ENCODE data around the gene SSR4.

Gene SSR4

DNA sequence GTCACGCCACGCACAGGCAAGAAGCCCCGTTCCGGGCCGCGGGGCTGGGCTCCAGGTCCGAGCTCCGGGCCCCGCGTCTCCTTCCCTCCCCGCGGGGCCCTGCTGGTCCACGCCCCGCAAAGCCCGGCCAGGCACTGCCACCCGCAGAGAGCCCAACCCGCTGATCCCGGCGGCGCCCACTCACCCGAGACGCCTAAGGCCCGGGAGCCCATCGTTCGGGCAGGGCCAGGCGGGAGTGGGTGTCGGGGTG is 35.0 kb downstream of the SSR4 start:
- TF ChIP-seq FOXK2 (IDR thresholded peaks at IDR 0.05) (no peak), CTBP1 (IDR thresholded peaks at IDR 0.05; ENCODE audit: borderline replicate concordance) (no peak), SP1 (IDR thresholded peaks at IDR 0.05) (no peak), ZNF384 (IDR thresholded peaks at IDR 0.05) (no peak)
- ChIA-PET CTCF (no interaction called here), POLR2A (no interaction called here)
- peak; percentile 16 for DNase-seq (ENCODE audit: extremely low spot score)

DNA sequence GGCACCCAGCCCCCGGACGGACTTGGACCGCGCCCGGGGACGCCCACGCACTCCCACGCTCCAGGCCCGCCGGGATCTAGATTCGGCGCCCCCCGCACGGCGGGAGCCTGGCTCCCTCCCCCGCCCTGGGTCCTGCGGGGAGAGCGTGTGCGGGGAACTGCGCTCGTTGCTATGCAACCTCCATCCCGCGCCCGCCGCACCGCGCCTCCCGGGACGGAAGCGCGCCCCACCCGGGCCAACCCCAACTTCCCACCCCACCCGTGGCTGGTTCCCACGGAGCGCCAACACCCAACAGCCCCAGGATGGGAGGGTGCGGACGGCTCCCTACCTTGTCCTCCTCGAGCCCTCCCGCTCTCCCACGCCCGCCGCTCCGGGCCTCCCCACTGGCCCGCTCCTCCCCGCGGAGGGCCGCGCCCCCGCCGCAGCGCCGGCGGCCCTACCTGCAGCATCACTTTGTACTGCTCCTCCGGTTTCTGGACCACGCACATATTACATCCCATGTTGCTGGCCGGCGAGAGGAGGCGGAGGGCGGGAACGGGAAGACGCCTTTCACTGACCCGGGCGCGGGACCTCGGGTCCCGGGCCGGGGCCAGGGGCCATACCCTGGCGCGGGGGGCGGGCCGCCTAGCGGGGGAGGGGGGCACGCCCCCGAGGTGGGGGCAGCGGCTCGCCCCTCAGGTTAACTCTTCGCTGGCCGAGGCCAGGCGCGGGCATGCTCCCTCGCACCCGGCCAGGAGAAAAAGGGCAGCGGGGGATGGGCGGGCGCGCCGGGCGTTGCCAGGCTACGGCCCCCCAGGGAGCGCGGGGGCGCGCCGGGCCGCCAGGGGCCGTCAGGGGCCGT is 35.6 kb downstream of the SSR4 start, which contains the start of gene PDZD4:
PDZD4 (minus strand) TSS at position 746 of the 841 bp plus-strand sequence; CDS start at position 500, 246 bp downstream.
- ChIA-PET POLR2A (no interaction called here), CTCF (no interaction called here)
- DNase-seq (ENCODE audit: extremely low spot score), result peak; percentile 47
- TF ChIP-seq ELF4 (IDR thresholded peaks at IDR 0.05) (no peak), SP1 (IDR thresholded peaks at IDR 0.05) (no peak), ARNT (IDR thresholded peaks at IDR 0.05) (no peak)

DNA sequence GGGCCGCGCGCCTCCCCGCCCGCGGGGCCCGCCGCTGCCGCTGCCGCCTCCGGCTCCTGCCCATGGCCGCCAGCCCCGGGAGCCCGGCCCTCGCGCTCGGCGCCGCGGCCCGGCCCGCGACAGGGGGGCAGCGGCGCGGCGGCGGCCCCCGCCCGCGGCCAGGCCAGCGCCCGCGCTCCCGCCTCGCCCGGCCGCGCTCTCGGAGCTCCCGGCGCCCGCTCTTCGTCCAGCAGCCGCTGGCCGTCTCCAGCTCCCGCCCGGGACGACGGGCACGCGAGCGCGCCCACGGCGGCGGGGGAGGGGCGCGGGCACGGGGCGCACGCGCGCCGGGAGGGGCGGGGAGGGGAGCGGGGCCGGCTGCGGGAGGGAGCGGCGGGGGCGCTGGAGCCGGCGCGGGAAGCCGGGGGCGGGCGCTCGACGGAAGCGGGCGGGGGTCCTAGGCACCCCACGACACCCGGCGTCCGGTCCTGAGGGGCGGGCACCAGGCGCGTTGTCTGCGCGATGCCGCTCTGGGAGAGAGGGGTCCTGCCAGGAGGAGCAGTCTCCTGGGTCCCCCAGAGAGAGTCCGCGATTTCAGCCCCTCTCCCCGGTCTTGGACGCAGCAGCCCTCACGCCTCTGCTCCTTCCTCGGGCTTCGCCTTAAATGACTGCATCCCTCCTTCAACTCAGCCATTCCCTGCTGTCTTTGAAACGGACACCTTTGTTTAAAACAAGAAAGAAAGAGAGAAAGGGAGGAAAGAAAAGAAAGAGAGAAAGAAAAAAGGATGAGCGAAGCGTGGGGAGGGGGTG is 36.4 kb downstream of the SSR4 start:
- no peak for TF ChIP-seq ELF4 (IDR thresholded peaks at IDR 0.05)
- TF ChIP-seq, protein P1, sequence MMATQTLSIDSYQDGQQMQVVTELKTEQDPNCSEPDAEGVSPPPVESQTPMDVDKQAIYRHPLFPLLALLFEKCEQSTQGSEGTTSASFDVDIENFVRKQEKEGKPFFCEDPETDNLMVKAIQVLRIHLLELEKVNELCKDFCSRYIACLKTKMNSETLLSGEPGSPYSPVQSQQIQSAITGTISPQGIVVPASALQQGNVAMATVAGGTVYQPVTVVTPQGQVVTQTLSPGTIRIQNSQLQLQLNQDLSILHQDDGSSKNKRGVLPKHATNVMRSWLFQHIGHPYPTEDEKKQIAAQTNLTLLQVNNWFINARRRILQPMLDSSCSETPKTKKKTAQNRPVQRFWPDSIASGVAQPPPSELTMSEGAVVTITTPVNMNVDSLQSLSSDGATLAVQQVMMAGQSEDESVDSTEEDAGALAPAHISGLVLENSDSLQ (IDR thresholded peaks at IDR 0.05), result no peak
- no peak for TF ChIP-seq NFRKB (IDR thresholded peaks at IDR 0.05)
- no peak for TF ChIP-seq BHLHE40 (IDR thresholded peaks at IDR 0.05; ENCODE audit: borderline replicate concordance)
- no peak for TF ChIP-seq TARDBP (IDR thresholded peaks at IDR 0.05)
- TF ChIP-seq FOXK2 (IDR thresholded peaks at IDR 0.05), result no peak
- TF ChIP-seq L3MBTL2 (conservative IDR thresholded peaks at IDR 0.05), result no peak
- TF ChIP-seq ARNT (IDR thresholded peaks at IDR 0.05), result no peak
- no peak for DNase-seq (ENCODE audit: extremely low spot score)
- POLR2A ChIA-PET, result no interaction called here
- CTCF ChIA-PET, result no interaction called here

DNA sequence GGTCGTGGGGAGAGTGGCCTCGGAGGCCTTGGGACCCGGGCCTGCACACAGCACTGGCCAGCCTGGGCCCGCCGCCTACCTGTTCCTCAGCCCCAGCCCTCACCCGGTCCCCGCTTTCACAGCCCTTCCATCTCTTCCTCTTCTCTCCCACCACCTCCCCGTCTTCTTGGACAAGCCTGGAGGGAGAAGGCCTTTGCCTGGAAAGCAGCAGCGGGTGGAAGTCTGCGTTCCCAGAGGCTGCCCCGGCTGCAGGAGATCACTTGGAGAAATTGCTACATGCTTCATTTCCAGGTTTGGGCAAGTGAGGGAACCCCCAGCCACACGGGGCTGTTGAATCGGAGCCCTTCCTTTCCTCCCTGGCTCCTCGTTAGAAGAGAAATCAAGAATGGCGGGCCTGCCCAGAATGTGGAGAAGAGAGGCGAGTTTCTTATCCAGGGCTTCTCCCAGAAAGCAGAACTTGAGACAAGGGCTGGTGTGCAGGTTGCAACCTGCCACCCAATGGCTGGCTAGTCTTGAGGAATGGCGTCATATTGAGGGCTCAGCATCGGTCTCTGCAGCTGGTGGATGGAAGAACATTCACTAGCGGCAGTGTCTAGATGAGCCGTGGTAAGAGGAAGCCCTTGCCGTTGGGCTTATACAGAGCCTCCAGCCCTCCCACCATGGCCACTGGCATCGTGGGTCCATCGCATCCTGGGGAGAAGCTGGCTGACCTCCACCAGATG is 37.1 kb downstream of the SSR4 start:
- no peak for TF ChIP-seq L3MBTL2 (conservative IDR thresholded peaks at IDR 0.05)
- TF ChIP-seq FOXM1 (IDR thresholded peaks at IDR 0.05; ENCODE audit: borderline replicate concordance), result no peak
- no peak for TF ChIP-seq ARNT (IDR thresholded peaks at IDR 0.05)
- TF ChIP-seq LEF1 (IDR thresholded peaks at IDR 0.05; ENCODE audit: borderline replicate concordance), result no peak
- TF ChIP-seq, protein P1 (IDR thresholded peaks at IDR 0.05), result no peak
- TF ChIP-seq BHLHE40 (IDR thresholded peaks at IDR 0.05; ENCODE audit: borderline replicate concordance), result no peak
- TF ChIP-seq FOXA1 (IDR thresholded peaks at IDR 0.05), result no peak
- no peak for TF ChIP-seq TARDBP (IDR thresholded peaks at IDR 0.05)
- no peak for TF ChIP-seq CTBP1 (IDR thresholded peaks at IDR 0.05; ENCODE audit: borderline replicate concordance)
- TF ChIP-seq NFRKB (IDR thresholded peaks at IDR 0.05), result no peak
- no peak for TF ChIP-seq HDGF (IDR thresholded peaks at IDR 0.05; ENCODE audit: borderline replicate concordance)
- no peak for TF ChIP-seq SP1 (IDR thresholded peaks at IDR 0.05)
- no peak for TF ChIP-seq FOXK2 (IDR thresholded peaks at IDR 0.05)
- no peak for TF ChIP-seq SUZ12 (IDR thresholded peaks at IDR 0.05)
- TF ChIP-seq ELF4 (IDR thresholded peaks at IDR 0.05), result no peak
- no peak for TF ChIP-seq ZNF384 (IDR thresholded peaks at IDR 0.05)
- CTCF ChIA-PET, result no interaction called here
- POLR2A ChIA-PET, result no interaction called here
- DNase-seq (ENCODE audit: extremely low spot score), result no peak

DNA sequence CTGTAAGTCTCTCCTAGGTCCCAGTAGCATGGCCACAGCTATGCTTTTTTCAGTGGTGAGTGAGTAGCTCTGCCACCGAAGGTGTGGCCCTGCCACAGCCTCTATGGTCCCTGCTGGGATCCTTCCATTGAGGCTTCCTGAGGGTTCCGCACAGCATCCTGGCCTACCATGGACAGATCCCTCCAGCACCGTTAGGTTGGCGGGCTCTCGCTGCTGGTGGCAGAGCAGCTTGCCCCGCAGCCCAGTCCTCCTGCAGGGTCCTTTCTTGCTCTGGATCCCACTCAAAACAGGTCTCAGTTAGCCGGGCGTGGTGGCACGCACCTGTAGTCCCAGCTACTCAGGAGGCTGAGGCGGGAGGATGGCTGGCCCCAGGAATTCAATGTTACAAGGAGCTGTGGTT is 38.3 kb downstream of the SSR4 start:
- ChIA-PET CTCF (no interaction called here), POLR2A (no interaction called here)
- no peak for DNase-seq (ENCODE audit: extremely low spot score)
- TF ChIP-seq FOXA1 (IDR thresholded peaks at IDR 0.05), result no peak
- TF ChIP-seq L3MBTL2 (conservative IDR thresholded peaks at IDR 0.05), result no peak
- no peak for TF ChIP-seq ELF4 (IDR thresholded peaks at IDR 0.05)
- TF ChIP-seq ARNT (IDR thresholded peaks at IDR 0.05), result no peak
- no peak for TF ChIP-seq BHLHE40 (IDR thresholded peaks at IDR 0.05; ENCODE audit: borderline replicate concordance)
- TF ChIP-seq SP1 (IDR thresholded peaks at IDR 0.05), result no peak
- TF ChIP-seq SUZ12 (IDR thresholded peaks at IDR 0.05), result no peak

DNA sequence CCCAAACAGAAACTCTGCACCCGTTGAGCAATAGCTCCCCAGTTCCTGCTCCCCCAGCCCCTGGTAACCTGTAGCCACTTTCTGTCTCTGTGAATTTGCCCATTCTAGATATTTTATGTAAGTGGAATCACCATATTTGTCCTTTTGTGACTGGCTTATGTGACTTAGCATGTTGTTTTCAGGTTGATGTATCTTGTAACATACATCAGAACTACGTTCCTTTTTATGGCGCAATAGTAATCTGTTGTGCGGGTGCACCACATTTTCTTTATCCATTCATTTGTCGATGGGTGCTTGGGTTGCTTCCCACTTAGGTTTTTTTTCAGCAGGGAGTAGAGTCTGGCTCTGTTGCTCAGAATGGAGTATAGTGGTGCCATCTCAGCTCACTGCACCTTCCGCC is 42.5 kb downstream of the SSR4 start:
- DNase-seq (ENCODE audit: extremely low spot score), result no peak
- TF ChIP-seq LEF1 (IDR thresholded peaks at IDR 0.05; ENCODE audit: borderline replicate concordance), result no peak
- TF ChIP-seq, protein P1 (IDR thresholded peaks at IDR 0.05), result no peak
- no peak for TF ChIP-seq FOXK2 (IDR thresholded peaks at IDR 0.05)
- no peak for TF ChIP-seq FOXM1 (IDR thresholded peaks at IDR 0.05; ENCODE audit: borderline replicate concordance)
- no peak for TF ChIP-seq CTBP1 (IDR thresholded peaks at IDR 0.05; ENCODE audit: borderline replicate concordance)
- TF ChIP-seq BHLHE40 (IDR thresholded peaks at IDR 0.05; ENCODE audit: borderline replicate concordance), result no peak
- no peak for TF ChIP-seq L3MBTL2 (conservative IDR thresholded peaks at IDR 0.05)
- TF ChIP-seq ARNT (IDR thresholded peaks at IDR 0.05), result no peak
- no peak for TF ChIP-seq NFRKB (IDR thresholded peaks at IDR 0.05)
- TF ChIP-seq SP1 (IDR thresholded peaks at IDR 0.05), result no peak
- no peak for TF ChIP-seq HDGF (IDR thresholded peaks at IDR 0.05; ENCODE audit: borderline replicate concordance)
- TF ChIP-seq TARDBP (IDR thresholded peaks at IDR 0.05), result no peak
- no peak for TF ChIP-seq FOXA1 (IDR thresholded peaks at IDR 0.05)
- no peak for TF ChIP-seq ZNF384 (IDR thresholded peaks at IDR 0.05)
- no peak for TF ChIP-seq ELF4 (IDR thresholded peaks at IDR 0.05)
- TF ChIP-seq SUZ12 (IDR thresholded peaks at IDR 0.05), result no peak
- POLR2A ChIA-PET, result no interaction called here
- CTCF ChIA-PET, result interaction anchor here (1.2 kb wide), 1 partner anchor 86 kb away, joined by 3 read pairs; no protein-coding TSS in a partner anchor
